ENCODE measurements around the gene TMEM18.

The TMEM18 gene

GRCh38 chr2:633371-633770 is 43.8 kb downstream of the TMEM18 start:
- DNase-seq = no peak

- no peak for DNase-seq
These were observed 44.7 kb downstream of the TMEM18 start for GRCh38 chr2:632471-632870.

GRCh38 chr2:631741-632140 is 45.5 kb downstream of the TMEM18 start:
- DNase-seq = no peak

GRCh38 chr2:630451-631320 is 46.5 kb downstream of the TMEM18 start:
- no peak for DNase-seq

GRCh38 chr2:629961-630360 is 47.2 kb downstream of the TMEM18 start:
- DNase-seq = no peak

- no peak for DNase-seq
These were observed 48.6 kb downstream of the TMEM18 start for GRCh38 chr2:628651-629050.

GRCh38 chr2:627926-628560 is 49.2 kb downstream of the TMEM18 start:
- no peak for DNase-seq

- no peak for DNase-seq
These were observed 49.9 kb downstream of the TMEM18 start for GRCh38 chr2:627340-627709.

GRCh38 chr2:626491-627339 is 50.5 kb downstream of the TMEM18 start:
- no peak for DNase-seq

GRCh38 chr2:625415-626333 is 51.5 kb downstream of the TMEM18 start:
- DNase-seq = no peak

GRCh38 chr2:624551-625347 is 52.5 kb downstream of the TMEM18 start:
- no peak for DNase-seq

- DNase-seq = no peak
These were observed 53.1 kb downstream of the TMEM18 start for GRCh38 chr2:624096-624495.

GRCh38 chr2:623130-623922 is 53.9 kb downstream of the TMEM18 start:
- no peak for DNase-seq

- DNase-seq = no peak
These were observed 54.8 kb downstream of the TMEM18 start for GRCh38 chr2:622357-622756.

- DNase-seq = no peak
These were observed 55.7 kb downstream of the TMEM18 start for GRCh38 chr2:621303-622099.

GRCh38 chr2:620471-621302 is 56.5 kb downstream of the TMEM18 start:
- DNase-seq = no peak

GRCh38 chr2:620004-620403 is 57.2 kb downstream of the TMEM18 start:
- DNase-seq = no peak

GRCh38 chr2:618422-618990 is 58.7 kb downstream of the TMEM18 start:
- DNase-seq = no peak

GRCh38 chr2:618005-618404 is 59.2 kb downstream of the TMEM18 start:
- DNase-seq = no peak

All from fibroblast of skin of right biceps (primary cell).